ENCODE data around the gene ZNF581.

The ZNF581 gene

DNA sequence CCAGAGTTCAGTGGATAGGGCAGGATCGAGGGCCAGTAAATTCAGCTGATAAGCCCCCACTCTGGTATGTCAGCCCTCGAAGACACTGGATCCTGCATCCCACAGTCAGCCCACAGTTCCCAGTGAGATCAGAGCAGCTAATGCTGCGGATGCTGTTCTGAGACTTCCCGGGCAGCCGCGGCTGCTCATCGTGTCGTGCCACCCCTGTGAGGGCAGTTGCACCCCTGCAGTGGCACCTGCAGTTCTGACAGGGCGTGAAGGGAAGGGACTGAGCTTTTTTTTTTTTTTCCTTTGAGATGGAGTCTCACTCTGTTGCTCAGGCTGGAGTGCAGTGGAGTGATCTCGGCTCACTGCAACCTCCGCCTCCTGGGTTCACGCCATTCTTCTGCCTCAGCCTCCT, 24.1 kb downstream of the ZNF581 start:
- Histone ChIP-seq H3K4me3 (ENCODE audit: severe bottlenecking) (no peak overlapping the region), H3K27me3 (ENCODE audit: insufficient read depth, poor library complexity, severe bottlenecking) (no peaks in the 10 kb centered on the region), H3K4me1 (ENCODE audit: insufficient read depth, poor library complexity, severe bottlenecking) (no peaks in the 10 kb centered on the region), H3K27ac (ENCODE audit: poor library complexity, severe bottlenecking) (no peak overlapping the region), H3K9me3 (ENCODE audit: severe bottlenecking) (no peaks in the 10 kb centered on the region), H3K36me3 (ENCODE audit: low read depth) (peaks cover 83% of the 10 kb centered on the region)
- DNase-seq (ENCODE audit: low spot score) (no peak), ATAC-seq (ENCODE audit: low read depth) (no peak)
- TF ChIP-seq, protein P1, sequence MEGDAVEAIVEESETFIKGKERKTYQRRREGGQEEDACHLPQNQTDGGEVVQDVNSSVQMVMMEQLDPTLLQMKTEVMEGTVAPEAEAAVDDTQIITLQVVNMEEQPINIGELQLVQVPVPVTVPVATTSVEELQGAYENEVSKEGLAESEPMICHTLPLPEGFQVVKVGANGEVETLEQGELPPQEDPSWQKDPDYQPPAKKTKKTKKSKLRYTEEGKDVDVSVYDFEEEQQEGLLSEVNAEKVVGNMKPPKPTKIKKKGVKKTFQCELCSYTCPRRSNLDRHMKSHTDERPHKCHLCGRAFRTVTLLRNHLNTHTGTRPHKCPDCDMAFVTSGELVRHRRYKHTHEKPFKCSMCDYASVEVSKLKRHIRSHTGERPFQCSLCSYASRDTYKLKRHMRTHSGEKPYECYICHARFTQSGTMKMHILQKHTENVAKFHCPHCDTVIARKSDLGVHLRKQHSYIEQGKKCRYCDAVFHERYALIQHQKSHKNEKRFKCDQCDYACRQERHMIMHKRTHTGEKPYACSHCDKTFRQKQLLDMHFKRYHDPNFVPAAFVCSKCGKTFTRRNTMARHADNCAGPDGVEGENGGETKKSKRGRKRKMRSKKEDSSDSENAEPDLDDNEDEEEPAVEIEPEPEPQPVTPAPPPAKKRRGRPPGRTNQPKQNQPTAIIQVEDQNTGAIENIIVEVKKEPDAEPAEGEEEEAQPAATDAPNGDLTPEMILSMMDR (IDR thresholded peaks at IDR 0.05; ENCODE audit: poor library complexity, severe bottlenecking) = no peak

GRCh38 chr19:55667958-55668357, 24.5 kb downstream of the ZNF581 start:
- H3K27me3 ChIP-seq (ENCODE audit: insufficient read depth, poor library complexity, severe bottlenecking) = no peaks in the 10 kb centered on the region
- peaks cover 83% of the 10 kb centered on the region for H3K36me3 ChIP-seq (ENCODE audit: low read depth)
- TF ChIP-seq, protein P1 (IDR thresholded peaks at IDR 0.05; ENCODE audit: poor library complexity, severe bottlenecking) = no peak
- no peaks in the 10 kb centered on the region for H3K9me3 ChIP-seq (ENCODE audit: severe bottlenecking)
- no peaks in the 10 kb centered on the region for H3K4me1 ChIP-seq (ENCODE audit: insufficient read depth, poor library complexity, severe bottlenecking)
- no peak overlapping the region for H3K27ac ChIP-seq (ENCODE audit: poor library complexity, severe bottlenecking)
- no peak overlapping the region for H3K4me3 ChIP-seq (ENCODE audit: severe bottlenecking)
- ATAC-seq (ENCODE audit: low read depth) (peak; percentile 56; the same call in 2 of the 3 replicates), DNase-seq (ENCODE audit: low spot score) (no peak)

- Histone ChIP-seq H3K9me3 (ENCODE audit: severe bottlenecking) (no peaks in the 10 kb centered on the region), H3K36me3 (ENCODE audit: low read depth) (peaks cover 83% of the 10 kb centered on the region), H3K27ac (ENCODE audit: poor library complexity, severe bottlenecking) (no peak overlapping the region), H3K4me1 (ENCODE audit: insufficient read depth, poor library complexity, severe bottlenecking) (no peaks in the 10 kb centered on the region), H3K27me3 (ENCODE audit: insufficient read depth, poor library complexity, severe bottlenecking) (no peaks in the 10 kb centered on the region), H3K4me3 (ENCODE audit: severe bottlenecking) (no peak overlapping the region)
- TF ChIP-seq, protein P1 (IDR thresholded peaks at IDR 0.05; ENCODE audit: poor library complexity, severe bottlenecking) = no peak
- ATAC-seq (ENCODE audit: low read depth) = no peak
- DNase-seq (ENCODE audit: low spot score) = no peak
Observed at GRCh38 chr19:55668603-55669348, 25.3 kb downstream of the ZNF581 start.

GRCh38 chr19:55669418-55670279, 26.2 kb downstream of the ZNF581 start:
- no peaks in the 10 kb centered on the region for H3K9me3 ChIP-seq (ENCODE audit: severe bottlenecking)
- no peak overlapping the region for H3K27ac ChIP-seq (ENCODE audit: poor library complexity, severe bottlenecking)
- H3K4me1 ChIP-seq (ENCODE audit: insufficient read depth, poor library complexity, severe bottlenecking) = no peaks in the 10 kb centered on the region
- no peaks in the 10 kb centered on the region for H3K27me3 ChIP-seq (ENCODE audit: insufficient read depth, poor library complexity, severe bottlenecking)
- ATAC-seq (ENCODE audit: low read depth) (no peak), DNase-seq (ENCODE audit: low spot score) (no peak)
- peaks cover 80% of the 10 kb centered on the region for H3K36me3 ChIP-seq (ENCODE audit: low read depth)
- no peak overlapping the region for H3K4me3 ChIP-seq (ENCODE audit: severe bottlenecking)
- TF ChIP-seq, protein P1 (IDR thresholded peaks at IDR 0.05; ENCODE audit: poor library complexity, severe bottlenecking) = no peak
